ENCODE data around the gene TMEM123.

The TMEM123 gene

GRCh38 chr11:102452461-102453301 is at the start of gene TMEM123:
TSS of gene TMEM123 (minus strand) at chr11:102452765. CDS start at chr11:102452623, 142 bp downstream.
- Mint-ChIP-seq H3K36me3 (ENCODE audit: low read depth) (peaks cover 24% of the 10 kb centered on the region), H3K4me3 (peak within 1 kb of the TSS; percentile 95), H3K4me1 (ENCODE audit: low read depth) (peaks cover 59% of the 10 kb centered on the region), H3K9me3 (no peaks in the 10 kb centered on the region), H3K27ac (peak within 1 kb of the TSS; percentile 96), H3K27me3 (no peaks in the 10 kb centered on the region)
- intact Hi-C loops (cut with micrococcal nuclease) = loop anchor here (2.0 to 10.0 kb wide), 3 partner anchors 35 to 472 kb away; partner anchors contain the start of gene BIRC2

GRCh38 chr11:102500829-102501228 is 48.3 kb upstream of the TMEM123 start:
- no peaks in the 10 kb centered on the region for H3K36me3 Mint-ChIP-seq (ENCODE audit: low read depth)
- H3K9me3 Mint-ChIP-seq = no peaks in the 10 kb centered on the region
- peaks cover 2% of the 10 kb centered on the region for H3K27me3 Mint-ChIP-seq
- intact Hi-C loops (cut with micrococcal nuclease) = no loop called here
- no peaks in the 10 kb centered on the region for H3K4me1 Mint-ChIP-seq (ENCODE audit: low read depth)
- no peak overlapping the region for H3K4me3 Mint-ChIP-seq
- H3K27ac Mint-ChIP-seq = no peak overlapping the region

- no peak overlapping the region for H3K4me3 Mint-ChIP-seq
- H3K9me3 Mint-ChIP-seq = no peaks in the 10 kb centered on the region
- H3K36me3 Mint-ChIP-seq (ENCODE audit: low read depth) = no peaks in the 10 kb centered on the region
- intact Hi-C loops (cut with micrococcal nuclease) = loop anchor here (5.0 to 10.0 kb wide), 2 partner anchors 165 to 213 kb away; no protein-coding TSS in a partner anchor
- H3K27me3 Mint-ChIP-seq = peaks cover 3% of the 10 kb centered on the region
- H3K27ac Mint-ChIP-seq = no peak overlapping the region
- H3K4me1 Mint-ChIP-seq (ENCODE audit: low read depth) = no peaks in the 10 kb centered on the region
Observed at GRCh38 chr11:102499931-102500330, 47.4 kb upstream of the TMEM123 start.

GRCh38 chr11:102499151-102499550 is 46.6 kb upstream of the TMEM123 start:
- no peak overlapping the region for H3K4me3 Mint-ChIP-seq
- H3K4me1 Mint-ChIP-seq (ENCODE audit: low read depth) = no peaks in the 10 kb centered on the region
- H3K27me3 Mint-ChIP-seq = peaks cover 3% of the 10 kb centered on the region
- H3K36me3 Mint-ChIP-seq (ENCODE audit: low read depth) = no peaks in the 10 kb centered on the region
- H3K9me3 Mint-ChIP-seq = no peaks in the 10 kb centered on the region
- H3K27ac Mint-ChIP-seq = no peak overlapping the region
- intact Hi-C loops (cut with micrococcal nuclease) = loop anchor here (5.0 to 10.0 kb wide), 2 partner anchors 166 to 212 kb away; no protein-coding TSS in a partner anchor

GRCh38 chr11:102497061-102497460 is 44.5 kb upstream of the TMEM123 start:
- intact Hi-C loops (cut with micrococcal nuclease) = loop anchor here (5.0 to 10.0 kb wide), 2 partner anchors 168 to 210 kb away; no protein-coding TSS in a partner anchor
- H3K27ac Mint-ChIP-seq = no peak overlapping the region
- peaks cover 3% of the 10 kb centered on the region for H3K27me3 Mint-ChIP-seq
- H3K4me3 Mint-ChIP-seq = no peak overlapping the region
- no peaks in the 10 kb centered on the region for H3K36me3 Mint-ChIP-seq (ENCODE audit: low read depth)
- H3K4me1 Mint-ChIP-seq (ENCODE audit: low read depth) = no peaks in the 10 kb centered on the region
- H3K9me3 Mint-ChIP-seq = no peaks in the 10 kb centered on the region

GRCh38 chr11:102495161-102496042 is 42.8 kb upstream of the TMEM123 start:
- peaks cover 3% of the 10 kb centered on the region for H3K27me3 Mint-ChIP-seq
- H3K4me3 Mint-ChIP-seq = no peak overlapping the region
- H3K27ac Mint-ChIP-seq = no peak overlapping the region
- H3K9me3 Mint-ChIP-seq = no peaks in the 10 kb centered on the region
- intact Hi-C loops (cut with micrococcal nuclease) = loop anchor here (1.0 to 10.0 kb wide), 4 partner anchors 105 to 208 kb away; no protein-coding TSS in a partner anchor
- H3K36me3 Mint-ChIP-seq (ENCODE audit: low read depth) = no peaks in the 10 kb centered on the region
- H3K4me1 Mint-ChIP-seq (ENCODE audit: low read depth) = no peaks in the 10 kb centered on the region

GRCh38 chr11:102494216-102494615 is 41.7 kb upstream of the TMEM123 start:
- no peaks in the 10 kb centered on the region for H3K36me3 Mint-ChIP-seq (ENCODE audit: low read depth)
- intact Hi-C loops (cut with micrococcal nuclease) = loop anchor here (2.0 to 10.0 kb wide), 2 partner anchors 153 to 171 kb away; no protein-coding TSS in a partner anchor
- H3K4me3 Mint-ChIP-seq = no peak overlapping the region
- H3K27me3 Mint-ChIP-seq = peaks cover 3% of the 10 kb centered on the region
- no peak overlapping the region for H3K27ac Mint-ChIP-seq
- peaks cover 4% of the 10 kb centered on the region for H3K4me1 Mint-ChIP-seq (ENCODE audit: low read depth)
- no peaks in the 10 kb centered on the region for H3K9me3 Mint-ChIP-seq

- Mint-ChIP-seq H3K4me1 (ENCODE audit: low read depth) (peaks cover 10% of the 10 kb centered on the region), H3K27me3 (peaks cover 3% of the 10 kb centered on the region), H3K4me3 (no peak overlapping the region), H3K9me3 (no peaks in the 10 kb centered on the region), H3K36me3 (ENCODE audit: low read depth) (no peaks in the 10 kb centered on the region), H3K27ac (no peak overlapping the region)
- intact Hi-C loops (cut with micrococcal nuclease) = loop anchor here (10.0 kb wide), 1 partner anchor 171 kb away; no protein-coding TSS in a partner anchor
Observed at GRCh38 chr11:102493524-102493923, 41.0 kb upstream of the TMEM123 start.

- intact Hi-C loops (cut with micrococcal nuclease) = loop anchor here (10.0 kb wide), 1 partner anchor 173 kb away; no protein-coding TSS in a partner anchor
- Mint-ChIP-seq H3K27me3 (peaks cover 3% of the 10 kb centered on the region), H3K4me3 (no peak overlapping the region), H3K9me3 (no peaks in the 10 kb centered on the region), H3K27ac (no peak overlapping the region), H3K4me1 (ENCODE audit: low read depth) (peaks cover 15% of the 10 kb centered on the region), H3K36me3 (ENCODE audit: low read depth) (no peaks in the 10 kb centered on the region)
Observed at GRCh38 chr11:102491969-102492368, 39.4 kb upstream of the TMEM123 start.

GRCh38 chr11:102489186-102490145 is 36.9 kb upstream of the TMEM123 start:
- Mint-ChIP-seq H3K27ac (no peak overlapping the region), H3K4me1 (ENCODE audit: low read depth) (peaks cover 15% of the 10 kb centered on the region), H3K9me3 (no peaks in the 10 kb centered on the region), H3K4me3 (no peak overlapping the region), H3K27me3 (no peaks in the 10 kb centered on the region), H3K36me3 (ENCODE audit: low read depth) (no peaks in the 10 kb centered on the region)
- intact Hi-C loops (cut with micrococcal nuclease) = loop anchor here (5.0 to 10.0 kb wide), 2 partner anchors 37 to 175 kb away; partner anchors contain the start of gene TMEM123

- Mint-ChIP-seq H3K9me3 (no peaks in the 10 kb centered on the region), H3K36me3 (ENCODE audit: low read depth) (no peaks in the 10 kb centered on the region), H3K4me3 (no peak overlapping the region), H3K27ac (no peak overlapping the region), H3K4me1 (ENCODE audit: low read depth) (peaks cover 15% of the 10 kb centered on the region), H3K27me3 (no peaks in the 10 kb centered on the region)
- intact Hi-C loops (cut with micrococcal nuclease) = loop anchor here (5.0 kb wide), 1 partner anchor 36 kb away; the partner anchor contains the start of gene TMEM123
Observed at GRCh38 chr11:102488208-102488607, 35.6 kb upstream of the TMEM123 start.

GRCh38 chr11:102487214-102487613 is 34.6 kb upstream of the TMEM123 start:
- no peaks in the 10 kb centered on the region for H3K9me3 Mint-ChIP-seq
- peaks cover 15% of the 10 kb centered on the region for H3K4me1 Mint-ChIP-seq (ENCODE audit: low read depth)
- no peak overlapping the region for H3K4me3 Mint-ChIP-seq
- no peaks in the 10 kb centered on the region for H3K36me3 Mint-ChIP-seq (ENCODE audit: low read depth)
- intact Hi-C loops (cut with micrococcal nuclease) = loop anchor here (5.0 kb wide), 1 partner anchor 35 kb away; the partner anchor contains the start of gene TMEM123
- H3K27ac Mint-ChIP-seq = no peak overlapping the region
- no peaks in the 10 kb centered on the region for H3K27me3 Mint-ChIP-seq

Data from dendritic cell treated with granulocyte-macrophage colony-stimulating factor and Interleukin-4, amounts not matched to agents 40 ng/mL and 50 ng/mL, for 4 days (primary cell).